Left hindlimb (tissue), 1 donor: ENCODE measurements around the gene C1orf74.

Experiments
- DNase-seq: peaks from one replicate; pipeline ENCODE4 v3.0.0-alpha.2; 2018

Gene C1orf74

DNA sequence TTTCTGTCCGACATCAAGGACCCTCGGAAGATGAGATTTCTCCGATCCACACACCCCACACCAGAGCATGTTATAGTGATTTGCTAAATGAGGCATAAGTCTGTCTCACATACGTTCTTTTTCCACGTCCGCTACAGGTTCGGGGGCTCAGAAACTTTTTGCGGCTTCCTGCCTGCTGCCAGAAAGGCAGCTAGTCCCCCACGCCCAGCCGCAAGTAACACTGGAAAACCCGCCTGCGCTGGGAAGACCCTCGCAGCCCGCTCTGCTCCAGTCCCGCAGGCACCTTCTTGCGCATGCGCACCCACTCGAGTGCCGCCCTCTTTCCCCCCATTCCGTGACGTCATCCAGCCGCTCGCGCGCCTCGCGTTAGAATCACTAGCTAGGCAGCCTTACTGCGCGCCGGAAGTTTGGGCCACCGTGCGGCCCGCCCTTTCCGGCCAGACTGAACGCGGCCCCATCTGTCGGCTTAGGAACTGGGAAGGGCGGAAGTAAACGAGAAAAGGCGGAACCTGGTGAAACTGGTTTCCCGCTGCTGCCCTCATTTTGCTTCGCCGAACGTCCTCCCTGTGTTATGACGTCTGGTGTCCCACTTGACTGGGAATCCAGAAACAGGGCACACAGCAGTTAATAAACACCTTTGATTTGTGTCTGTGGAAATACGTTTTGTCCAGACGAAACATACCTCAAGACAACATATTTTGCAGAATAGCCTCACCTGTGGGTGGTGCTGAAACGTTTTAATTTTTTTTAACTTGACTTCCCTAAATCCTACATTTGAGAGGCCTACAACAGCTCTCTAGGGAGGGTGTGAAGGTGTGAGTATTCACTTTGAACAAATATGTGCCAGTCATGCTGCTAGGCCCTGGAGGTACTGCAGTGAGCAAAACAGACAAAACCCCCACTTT, at the start of gene C1orf74:
TSS of gene C1orf74 (minus strand) at position 295 of the 905 bp plus-strand sequence. CDS start 925 bp downstream, outside the sequence.
- DNase-seq = peak; percentile 99

DNA sequence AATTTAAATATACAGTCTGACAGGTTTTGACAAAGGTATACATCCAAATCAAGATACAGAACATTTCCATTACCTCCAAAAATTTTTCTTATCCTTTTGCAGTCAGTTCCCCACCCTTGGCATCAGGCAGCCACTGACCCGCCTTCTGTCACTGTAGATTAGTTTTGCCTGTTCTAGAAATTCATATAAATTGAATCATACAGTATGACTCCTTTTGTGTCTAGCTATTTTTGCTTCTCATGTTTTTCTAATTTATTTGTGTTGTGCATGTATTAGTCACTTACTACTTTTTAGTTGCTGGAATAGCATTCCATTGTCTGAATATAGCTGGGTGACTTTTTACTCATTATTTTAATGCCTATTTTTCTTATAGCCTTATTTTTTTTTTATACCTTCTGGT, 47.3 kb upstream of the C1orf74 start:
- no peak for DNase-seq

DNA sequence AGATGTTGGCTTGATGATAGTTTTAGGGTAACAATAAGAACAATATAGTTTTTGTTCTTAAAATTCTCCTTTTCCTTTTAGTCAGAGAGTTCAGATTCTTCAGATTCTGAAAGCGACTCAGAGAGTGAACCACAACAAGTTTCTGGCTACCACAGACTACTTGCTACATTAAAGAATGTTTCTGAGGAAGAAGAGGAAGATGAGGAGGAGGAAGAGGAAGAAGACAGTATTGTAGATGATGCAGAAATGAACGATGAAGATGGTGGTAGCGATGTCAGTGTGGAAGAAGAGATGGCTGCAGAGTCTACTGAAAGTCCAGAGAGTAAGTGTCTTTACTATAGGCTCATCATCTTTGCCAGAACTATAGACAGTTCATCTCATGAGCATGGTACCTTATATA, 46.4 kb upstream of the C1orf74 start:
- no peak for DNase-seq

DNA sequence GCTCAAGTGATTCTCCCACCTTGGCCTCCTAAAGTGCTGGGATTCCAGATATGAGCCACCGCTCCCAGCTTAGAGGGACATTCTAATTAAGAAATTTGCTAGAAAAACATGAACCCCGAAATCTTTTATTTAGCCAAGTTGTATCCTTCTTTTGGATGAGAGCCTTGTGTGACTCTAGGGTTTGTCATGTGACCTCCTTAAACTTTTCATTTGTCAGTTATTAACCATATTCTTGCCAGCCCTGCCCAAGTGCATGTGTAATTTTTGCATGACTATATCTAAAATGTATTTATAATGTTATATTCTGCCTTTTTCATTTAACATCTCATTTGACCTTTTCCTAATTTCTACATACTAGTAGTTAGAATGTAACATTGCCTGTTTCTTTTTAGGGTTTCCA, 45.4 kb upstream of the C1orf74 start:
- DNase-seq = no peak

DNA sequence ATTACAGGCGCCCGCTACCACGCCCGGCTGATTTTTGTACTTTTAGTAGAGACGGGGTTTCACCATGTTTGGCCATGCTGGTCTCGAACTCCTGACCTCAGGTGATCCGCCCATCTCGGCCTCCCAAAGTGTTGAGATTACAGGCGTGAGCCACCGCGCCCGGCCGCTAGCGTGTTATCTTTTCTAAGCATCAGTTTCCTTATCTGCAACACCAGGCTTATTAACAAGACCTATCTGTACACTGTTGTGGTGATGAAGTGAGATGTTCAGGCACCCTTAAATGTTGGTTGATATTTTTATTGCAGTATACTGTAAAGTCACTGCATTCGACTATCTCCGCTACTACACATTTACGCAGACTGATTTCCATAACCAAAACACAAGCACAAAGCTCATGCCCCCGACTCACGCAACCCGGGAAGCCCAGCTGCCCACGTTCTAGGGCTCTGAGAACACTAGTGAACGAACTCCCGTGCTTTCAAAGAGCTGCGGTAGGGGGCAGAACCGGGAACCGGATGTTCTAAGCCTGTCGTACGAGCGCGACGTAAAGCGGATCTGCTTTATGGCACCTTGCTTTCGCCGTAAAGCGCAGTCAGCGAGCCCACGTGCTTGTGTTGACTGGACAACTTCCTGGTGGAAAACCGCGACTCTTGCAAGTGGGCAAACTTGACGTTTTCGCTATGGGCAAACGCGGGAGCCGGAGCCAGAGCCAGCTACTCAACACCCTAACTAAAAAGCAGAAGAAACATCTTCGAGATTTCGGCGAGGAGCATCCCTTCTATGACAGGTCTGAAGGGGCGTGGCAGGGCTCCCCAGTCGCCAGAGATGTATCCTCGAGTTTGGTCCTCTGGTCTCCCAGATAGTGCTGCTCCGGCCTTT, 43.3 kb upstream of the C1orf74 start, which contains the start of gene UTP25:
TSS of gene UTP25 (plus strand) at position 589 of the 879 bp plus-strand sequence. CDS start at position 681, 92 bp downstream.
- DNase-seq = peak; percentile 93

DNA sequence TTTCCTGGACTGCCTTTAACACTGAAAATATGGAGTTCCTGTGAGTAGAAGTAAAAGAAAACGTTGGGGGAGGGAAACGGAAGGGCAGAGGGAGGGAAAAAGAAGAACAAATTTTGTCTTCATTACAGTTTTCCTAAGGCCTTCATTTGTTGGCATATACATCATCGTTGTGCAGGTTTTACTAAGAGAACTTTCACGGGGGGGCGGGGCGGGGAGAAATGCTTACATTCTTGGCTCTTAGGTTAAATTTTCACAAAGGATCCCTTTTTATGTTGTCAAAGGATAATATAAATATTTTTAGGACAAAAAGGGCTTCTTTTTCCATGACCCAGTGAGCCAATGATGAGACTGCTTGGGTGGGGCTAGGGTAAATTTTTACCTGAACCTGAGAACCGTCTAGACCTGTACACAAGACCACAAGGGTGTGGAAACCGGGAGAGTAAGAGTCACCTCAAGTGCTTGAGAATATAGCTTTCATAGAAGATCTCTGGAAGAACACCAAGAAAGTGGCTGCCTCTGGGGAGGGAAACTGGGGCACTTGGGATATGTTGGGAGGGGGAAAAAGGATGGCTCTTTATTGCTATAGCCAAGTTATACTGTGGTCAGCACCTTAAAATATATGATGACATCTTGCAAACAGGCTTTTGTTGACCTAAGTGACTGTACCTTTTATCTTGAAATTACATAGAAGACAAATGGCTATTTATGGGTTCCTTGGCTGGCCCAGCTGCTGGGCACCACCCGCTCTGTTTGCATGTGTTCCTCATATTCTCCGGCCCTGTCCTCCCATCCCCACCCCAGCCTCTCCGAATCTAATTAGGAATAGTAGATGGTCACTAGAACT, 41.5 kb upstream of the C1orf74 start:
- DNase-seq = no peak

DNA sequence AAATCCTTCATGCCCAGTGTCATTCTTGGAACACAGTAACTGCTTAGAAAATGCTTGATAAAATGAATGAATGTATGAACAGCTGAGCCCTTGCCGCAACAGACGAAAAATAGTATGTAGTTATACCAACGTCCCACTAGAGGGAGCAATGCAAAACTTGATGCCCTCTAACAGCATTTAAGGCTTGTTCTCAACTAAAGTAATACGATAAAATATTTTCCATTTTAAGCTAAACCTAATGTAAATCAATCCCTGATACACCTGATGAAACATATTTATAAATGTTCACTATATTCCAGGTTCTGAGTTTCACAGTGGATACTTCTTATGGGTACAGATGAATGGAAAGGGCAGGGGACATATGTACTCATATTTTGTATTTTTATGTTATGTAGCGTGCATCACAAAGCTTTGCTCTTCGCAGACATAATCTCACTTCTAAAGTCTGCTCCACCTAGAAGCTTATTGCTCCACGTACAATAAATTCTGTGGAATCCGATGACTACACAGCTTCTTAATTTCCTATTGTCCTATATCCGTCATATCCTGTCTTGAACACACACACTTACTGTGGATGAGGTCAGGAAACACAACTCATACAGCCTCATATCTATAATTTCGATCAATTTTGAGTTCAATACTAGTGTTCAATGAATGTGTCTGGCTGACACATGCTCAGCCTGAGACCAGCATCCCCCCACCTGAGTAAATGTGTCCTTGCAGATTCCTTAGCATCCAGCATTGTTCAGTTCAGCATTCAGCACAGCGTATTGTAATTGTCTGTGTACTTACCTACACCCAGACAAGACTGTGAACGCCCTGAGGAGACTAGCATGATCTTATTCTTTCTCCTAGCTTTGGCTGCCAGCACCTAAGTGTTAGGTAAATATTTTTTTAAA, 39.0 kb upstream of the C1orf74 start:
- no peak for DNase-seq

DNA sequence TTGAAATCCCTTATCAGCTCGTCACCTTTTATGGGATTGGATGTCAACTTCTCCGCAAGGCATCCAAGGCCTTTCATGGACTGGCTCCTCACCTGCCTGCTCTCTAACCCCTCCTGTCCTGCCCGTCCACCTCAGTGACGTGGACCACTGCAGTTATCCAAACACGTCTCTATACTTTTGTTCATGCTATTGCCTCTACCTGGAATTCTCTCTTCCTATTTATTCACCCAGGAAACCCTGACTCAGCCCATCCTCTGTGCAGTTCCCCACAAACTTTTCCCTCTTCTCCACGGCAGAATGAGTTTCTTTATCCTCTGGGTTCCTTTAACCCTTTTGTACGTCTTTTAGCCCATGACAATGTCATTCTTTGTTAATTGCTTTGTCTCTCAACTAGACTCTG, 38.3 kb upstream of the C1orf74 start:
- DNase-seq = no peak

DNA sequence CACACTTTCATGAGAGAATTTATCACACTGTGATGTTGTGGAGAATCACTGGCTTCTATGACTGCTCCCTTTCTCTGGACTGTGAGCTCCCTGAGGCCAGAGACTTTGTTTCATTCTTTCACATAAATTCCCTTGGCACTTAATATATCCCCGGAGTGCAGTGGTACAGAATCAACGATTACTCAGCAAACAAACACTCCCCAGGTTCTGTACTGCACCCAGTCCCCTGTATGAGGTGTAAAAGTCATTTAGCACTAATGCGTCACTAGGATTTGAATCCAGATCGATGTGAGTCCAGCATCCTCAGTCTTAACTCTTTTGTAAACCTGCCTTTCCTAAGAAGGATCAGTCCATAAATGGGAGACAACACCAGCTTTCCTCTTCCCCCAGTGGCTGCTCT, 36.6 kb upstream of the C1orf74 start:
- DNase-seq = no peak

DNA sequence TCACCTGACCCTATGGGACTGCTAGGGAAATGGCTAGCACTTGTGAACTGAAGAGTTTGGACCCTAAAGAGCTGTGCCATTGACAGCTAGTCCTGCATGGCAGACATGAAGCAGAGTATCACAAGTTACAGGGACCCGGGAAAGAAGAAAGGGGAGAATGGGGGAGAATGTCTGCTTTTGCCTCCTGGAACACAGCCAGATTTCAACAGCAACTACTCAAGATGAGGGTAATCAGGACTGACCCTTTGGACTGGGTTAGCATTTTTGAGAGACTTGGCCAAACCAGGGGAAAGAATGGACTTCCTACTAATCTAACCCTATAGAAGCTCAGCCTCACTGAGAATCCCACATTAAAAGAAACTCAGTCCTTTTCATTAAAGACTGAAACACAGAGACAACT, 34.7 kb upstream of the C1orf74 start:
- DNase-seq = no peak

DNA sequence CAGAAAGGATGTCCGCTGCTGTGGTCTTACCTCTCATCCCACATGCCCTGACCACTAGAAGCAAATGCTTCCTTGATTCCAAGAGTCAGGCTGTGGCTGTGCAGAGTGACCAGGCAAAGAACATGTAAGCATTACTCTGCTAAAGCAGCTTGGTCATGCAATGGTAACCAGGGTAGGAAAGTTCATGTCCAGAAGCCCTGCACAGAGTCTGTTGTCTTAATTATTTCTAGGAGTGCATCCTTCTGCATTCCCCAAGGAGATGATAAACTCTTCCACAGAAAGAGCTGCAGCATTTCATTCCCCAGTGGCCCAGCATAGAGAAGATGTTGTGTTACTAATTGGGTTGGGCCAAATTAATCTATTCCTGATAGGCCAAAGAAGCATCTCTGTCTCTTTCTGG, 33.3 kb upstream of the C1orf74 start:
- DNase-seq = no peak

DNA sequence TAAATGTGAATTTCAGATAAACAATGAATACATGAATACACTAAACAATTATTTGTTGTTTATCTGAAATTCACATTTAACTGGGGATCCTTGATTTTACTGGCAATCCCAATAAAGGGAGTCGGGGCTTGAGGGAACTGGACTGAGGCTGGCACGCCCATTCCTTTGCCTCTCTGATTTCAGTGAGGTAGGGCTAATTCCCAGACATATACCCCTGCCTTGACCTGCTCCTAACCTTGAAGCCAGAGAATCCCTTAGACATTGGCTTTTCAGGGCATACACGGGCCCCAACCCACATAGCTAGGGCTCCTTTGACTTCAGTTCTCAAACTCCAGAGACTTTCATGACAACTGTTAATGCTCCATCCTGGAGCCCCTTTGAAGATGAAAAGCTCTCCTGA, 32.6 kb upstream of the C1orf74 start:
- no peak for DNase-seq

DNA sequence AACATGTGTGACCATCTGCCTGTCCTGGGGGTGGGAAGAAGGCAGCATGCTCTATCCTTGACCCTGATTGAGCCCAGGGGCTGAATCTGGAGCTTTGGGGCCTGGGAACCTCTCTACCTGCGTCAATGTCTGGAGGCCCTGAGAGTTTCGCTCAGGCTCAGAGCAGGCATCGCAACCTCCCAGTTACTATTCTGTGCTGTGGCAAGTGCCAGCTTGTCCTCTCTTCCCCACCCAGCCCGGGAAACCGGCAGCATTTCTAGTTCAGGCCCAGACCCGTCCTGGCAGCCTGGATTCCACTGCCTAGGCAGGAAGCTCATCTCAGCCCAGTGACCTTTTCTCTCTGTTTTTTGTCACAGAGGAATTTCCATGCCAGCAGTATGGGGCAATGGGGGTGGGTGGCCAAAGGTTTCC, 31.6 kb upstream of the C1orf74 start:
- no peak for DNase-seq

DNA sequence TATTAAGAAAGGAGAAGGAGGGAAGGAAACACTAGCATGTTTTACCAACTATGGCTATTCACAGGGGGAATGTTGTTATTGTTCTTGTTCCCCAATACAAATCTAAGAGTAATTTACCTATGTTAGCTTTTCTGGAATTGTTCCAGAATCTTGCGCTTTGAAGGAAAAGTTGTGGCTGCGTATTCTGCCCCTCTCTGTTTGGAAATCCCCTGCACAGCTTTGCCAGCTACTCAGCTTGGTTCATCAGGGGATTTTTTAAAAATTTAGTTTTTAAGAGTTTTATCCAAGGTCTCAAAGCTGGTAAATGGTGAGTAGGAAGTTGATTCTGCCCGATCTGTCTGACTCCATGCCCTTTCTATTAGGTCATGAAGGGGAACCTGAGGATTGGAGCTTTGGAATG, 31.1 kb upstream of the C1orf74 start:
- DNase-seq = no peak

DNA sequence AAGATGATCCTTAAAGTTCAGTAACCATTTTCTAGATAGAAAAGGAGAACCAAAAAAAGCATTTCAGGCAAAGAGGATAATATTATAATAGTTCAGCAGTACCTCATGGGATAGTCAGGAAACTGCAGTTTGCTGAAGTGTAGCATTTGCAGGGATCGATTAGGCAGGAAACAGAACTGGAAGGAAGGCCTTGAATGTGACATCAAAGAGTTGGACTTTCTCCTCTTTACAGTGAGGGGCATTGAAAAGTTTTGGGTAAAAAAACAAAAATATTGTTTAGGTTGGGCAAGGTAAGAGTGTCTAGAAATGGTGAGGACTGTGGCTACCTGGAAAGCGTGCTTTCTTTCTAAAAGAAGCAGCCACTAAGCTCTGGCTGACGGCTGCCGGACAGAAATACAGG, 29.5 kb upstream of the C1orf74 start:
- no peak for DNase-seq

DNA sequence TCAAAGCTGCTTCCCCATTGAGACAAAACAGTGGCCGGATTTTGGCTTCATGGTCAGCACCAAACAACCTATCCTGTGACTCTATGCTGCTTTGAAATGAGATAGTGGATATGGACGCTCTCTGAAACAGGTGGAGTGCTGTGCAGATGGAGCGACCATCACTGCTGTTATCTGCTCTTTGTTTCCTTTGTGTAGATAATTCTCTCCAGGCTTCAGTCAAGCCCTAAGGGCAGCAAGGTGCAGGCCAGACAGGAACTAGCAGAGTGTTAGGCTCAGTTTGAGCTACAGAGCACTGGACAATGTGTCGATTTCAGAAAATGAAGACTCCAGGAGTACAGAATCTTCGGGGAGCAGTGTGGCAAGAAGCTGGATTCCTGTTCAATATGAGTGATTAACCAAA, 26.4 kb upstream of the C1orf74 start:
- no peak for DNase-seq

DNA sequence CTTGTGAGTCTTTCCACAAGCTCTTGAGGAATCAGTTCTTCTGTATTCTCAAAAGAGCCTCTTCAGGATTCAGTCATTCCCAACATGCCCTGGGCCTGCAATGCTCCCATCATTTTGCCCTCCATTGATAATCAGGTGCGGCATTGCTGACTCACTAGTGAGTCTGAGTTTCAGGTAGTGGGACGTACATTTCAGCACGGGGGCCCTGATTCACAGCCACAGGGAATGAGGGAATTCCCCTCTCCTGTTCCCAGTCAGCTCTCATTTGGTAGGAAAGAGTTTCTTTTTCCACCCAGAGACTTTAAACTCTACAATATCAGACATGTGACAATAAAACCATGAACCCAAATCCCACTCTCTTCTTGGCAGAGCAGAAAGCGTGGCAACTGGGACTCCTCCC, 25.3 kb upstream of the C1orf74 start:
- DNase-seq = no peak

DNA sequence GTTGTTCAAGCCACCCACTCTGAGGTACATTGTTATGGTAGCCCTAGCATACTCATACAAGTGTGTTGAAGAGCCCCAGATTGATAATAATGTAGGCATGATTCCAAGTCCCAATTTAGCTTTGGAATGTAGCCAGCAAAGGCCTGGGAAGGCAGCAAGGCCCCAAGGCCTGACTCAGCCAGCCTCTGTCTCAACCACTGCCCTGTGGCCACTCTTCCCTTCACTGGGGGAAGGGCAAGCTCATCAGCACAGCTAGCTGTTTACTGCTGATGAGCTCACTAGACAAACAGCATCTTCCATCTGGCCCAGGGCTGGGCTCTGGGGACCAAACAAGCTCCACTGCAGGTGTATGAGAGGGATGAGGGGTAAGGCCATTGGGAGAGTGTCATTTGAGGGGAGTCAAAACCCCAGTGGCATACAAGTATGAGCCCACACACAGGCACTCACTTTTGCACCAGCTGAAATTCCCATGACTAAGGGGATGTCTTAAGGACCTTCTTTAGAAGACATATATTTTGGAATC, 23.8 kb upstream of the C1orf74 start:
- peak; percentile 51 for DNase-seq

DNA sequence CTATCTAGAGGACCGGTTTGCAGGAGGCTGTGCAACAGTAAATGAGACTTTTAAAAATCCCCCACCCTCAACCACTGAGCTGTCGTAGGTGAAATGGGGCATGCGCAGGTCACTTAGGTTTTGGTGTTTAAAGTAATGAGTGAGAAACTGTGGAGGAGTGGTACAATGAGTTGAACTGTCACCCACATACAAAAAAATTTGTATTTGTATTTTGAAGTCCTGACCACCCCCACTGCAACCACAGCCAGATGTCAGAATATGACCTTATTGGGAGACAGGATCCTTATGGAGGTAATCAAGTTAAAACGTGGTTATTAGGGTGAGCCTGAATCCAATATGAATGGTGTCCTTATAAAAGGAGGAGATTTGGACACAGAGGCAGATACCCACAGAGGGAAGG, 23.1 kb upstream of the C1orf74 start:
- DNase-seq = no peak

DNA sequence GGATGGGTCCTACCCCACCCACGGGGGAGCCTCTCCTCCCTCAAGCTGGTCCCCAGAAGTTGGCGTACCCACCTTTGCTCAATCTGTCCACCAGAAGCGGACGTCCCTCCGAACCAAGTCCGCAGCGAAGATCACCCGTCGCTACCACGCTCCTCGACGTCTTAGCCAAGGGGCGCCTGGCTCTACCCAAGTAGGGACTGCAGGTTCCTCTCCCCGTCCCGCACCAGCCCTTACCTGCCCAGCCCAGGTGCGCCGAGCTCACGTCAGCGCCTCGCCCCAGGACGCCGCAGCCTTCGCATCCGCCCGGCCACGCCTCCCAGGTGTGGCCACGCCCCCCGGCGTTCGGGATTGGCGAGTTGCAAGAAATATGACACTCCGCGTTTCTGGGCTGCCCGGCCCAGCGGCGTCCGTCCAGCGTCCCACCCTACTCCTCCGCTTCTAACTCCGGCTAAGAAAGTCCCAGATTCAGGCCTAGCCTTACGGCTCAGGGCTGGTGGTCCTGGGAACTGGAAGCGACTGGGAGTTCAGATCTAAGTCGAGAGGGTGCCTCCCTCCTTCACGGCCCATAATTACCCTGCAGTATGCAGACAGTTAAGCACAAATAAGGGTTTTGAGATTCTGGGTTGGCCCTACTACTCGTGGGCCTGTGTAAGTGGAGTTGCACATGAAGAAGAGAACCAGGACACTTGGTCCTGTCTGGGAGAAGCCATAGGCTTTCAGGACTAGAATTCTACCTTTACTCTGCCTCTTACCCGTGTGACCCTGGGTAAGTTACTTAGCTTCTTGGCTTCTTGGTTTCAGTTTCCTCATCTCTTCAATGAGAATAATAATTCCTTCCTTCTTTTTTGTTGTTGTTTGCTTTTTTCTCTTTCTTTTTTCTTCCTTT, 21.8 kb upstream of the C1orf74 start, which contains the start of gene IRF6:
TSS of gene IRF6 (minus strand) at position 268 of the 886 bp plus-strand sequence. CDS start 4,729 bp downstream, outside the sequence.
- peak; percentile 80 for DNase-seq
